Fibroblast of skin of right quadriceps (primary cell): ENCODE results near the gene TTC7B.

ENCODE experiments used
- DNase-seq: peaks from one replicate; pipeline ENCODE4 v3.0.0-alpha.2; 2013

Gene TTC7B

DNA sequence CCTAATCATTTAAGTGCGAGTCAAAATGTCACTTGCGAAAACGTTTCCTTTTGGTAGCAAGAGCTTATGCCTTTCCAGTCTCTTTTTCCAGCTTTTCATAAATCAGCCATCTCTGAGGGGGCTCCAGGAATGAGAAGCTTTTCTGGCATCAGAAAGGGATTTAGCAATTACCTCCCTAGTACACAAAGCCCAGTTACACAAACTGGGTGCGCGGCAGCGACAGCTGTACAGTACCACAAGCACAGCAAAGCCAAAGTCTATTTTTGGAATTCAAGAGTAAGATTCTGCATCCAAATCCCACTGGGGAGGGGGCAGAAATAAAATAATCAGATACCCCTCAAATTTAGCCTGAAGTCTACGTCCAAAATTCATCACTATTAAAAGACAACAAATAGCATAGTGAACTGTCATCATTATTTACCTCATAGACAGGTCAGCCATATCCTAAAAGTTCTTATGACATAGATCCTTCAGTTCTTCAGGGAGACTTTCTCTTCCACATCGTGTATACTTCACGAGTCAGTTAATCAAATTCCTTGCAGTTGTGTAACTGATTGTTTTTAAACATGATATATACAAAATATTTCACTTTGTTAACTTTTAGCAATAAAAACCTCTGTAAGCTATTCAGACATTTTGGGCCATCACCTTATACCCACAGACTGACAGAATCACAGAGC lies 150.8 kb downstream of the TTC7B start:
- DNase-seq = no peak

DNA sequence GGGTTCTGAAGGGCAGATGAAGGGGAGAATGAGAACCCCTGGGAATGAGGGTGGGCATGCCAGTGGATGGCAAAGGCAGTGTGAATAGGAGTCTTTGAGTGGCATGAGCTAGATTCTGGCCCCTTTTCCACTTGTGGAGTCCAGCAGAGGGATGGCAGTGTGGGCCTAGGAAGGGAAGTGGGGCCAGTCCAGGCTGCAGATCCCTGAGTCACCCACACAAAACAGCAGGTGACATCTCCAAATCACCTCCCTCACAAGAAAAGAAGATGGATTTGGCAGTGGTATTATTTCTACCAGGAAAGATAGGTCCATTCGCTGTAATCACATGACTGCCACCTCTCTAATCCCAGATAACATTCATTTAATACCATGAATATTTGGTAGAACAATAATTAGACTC lies 151.3 kb downstream of the TTC7B start:
- DNase-seq = no peak

- no peak for DNase-seq
Observed at GRCh38 chr14:90663680-90664079, 152.6 kb downstream of the TTC7B start.

- no peak for DNase-seq
Observed at GRCh38 chr14:90663140-90663539, 153.1 kb downstream of the TTC7B start.

GRCh38 chr14:90661866-90662265 lies 154.4 kb downstream of the TTC7B start:
- no peak for DNase-seq

- no peak for DNase-seq
Observed at GRCh38 chr14:90660865-90661570, 155.2 kb downstream of the TTC7B start.

- DNase-seq = no peak
Observed at GRCh38 chr14:90659156-90659555, 157.1 kb downstream of the TTC7B start.

DNA sequence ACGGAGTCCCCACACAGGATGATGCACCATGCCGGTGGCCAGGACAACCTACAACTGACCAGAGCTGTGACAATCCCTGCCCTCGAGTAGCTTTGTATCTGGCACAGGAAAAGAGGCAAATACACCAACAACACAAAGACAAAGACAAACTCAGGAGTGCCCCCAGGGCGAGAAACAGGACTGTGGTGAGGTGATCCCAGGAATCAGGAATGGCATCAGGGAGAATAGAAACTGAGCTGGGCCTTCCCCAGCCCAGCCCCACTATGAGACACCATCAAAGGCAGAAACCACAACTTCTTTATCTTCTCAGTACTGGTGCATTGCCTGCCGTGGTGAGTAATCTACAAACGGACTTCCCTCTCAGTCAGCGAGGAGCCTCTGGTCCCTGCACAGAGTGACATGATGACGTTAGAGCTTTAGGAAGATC lies 157.7 kb downstream of the TTC7B start:
- peak; percentile 46 for DNase-seq

- no peak for DNase-seq
Observed at GRCh38 chr14:90656973-90657372, 159.3 kb downstream of the TTC7B start.

- no peak for DNase-seq
Observed at GRCh38 chr14:90655829-90656228, 160.4 kb downstream of the TTC7B start.

DNA sequence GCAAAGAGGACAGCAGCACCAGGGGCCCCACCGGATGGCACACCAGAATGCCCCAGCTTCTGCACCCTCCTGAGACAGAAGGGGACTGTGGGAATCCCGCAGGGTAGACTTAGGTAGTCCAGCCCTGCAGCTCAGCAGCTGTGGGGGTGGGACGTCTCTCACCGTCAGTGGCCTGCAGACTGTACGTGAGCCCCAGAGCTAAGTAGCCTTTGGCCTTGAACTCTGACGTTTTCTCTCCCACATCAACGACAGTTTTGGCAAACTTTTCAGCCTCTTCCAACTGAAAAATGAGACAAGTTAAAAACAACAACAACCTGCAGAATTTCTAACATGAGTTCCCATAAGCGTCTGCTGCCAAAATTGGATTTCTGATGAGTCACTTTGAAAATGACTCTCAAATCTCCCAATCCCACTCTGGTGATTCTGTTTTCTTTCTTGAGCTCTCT lies 161.4 kb downstream of the TTC7B start:
- DNase-seq = no peak

GRCh38 chr14:90652626-90653025 lies 163.6 kb downstream of the TTC7B start:
- DNase-seq = no peak

DNA sequence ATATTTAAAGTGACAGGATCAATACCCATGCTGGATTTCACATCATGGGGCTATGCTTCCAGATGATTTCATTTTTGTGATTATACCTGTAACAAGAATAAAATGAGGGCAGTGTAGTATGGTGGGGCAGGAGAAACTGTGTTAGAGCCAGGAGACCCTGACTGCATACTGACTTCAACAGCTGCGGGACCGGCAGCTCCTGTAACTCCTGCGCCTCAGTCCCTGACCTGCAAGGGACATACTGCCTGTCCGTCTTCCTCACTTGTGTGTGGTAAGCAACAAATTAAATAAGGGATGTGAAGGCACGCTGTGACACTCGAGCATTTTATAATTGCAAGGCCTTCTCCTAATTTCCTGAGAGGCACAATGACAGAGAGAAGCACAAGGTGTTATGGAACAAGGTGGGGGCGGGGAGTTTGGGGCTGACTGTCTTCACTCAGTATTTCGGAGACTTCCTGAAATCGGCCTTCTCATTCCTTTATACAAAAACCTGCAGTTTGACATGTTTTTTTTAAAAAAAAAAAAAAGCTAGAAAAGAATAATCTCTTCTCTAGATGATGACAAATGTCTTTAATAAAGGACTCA lies 164.2 kb downstream of the TTC7B start:
- DNase-seq = no peak

GRCh38 chr14:90651271-90651804 lies 164.9 kb downstream of the TTC7B start:
- DNase-seq = no peak

DNA sequence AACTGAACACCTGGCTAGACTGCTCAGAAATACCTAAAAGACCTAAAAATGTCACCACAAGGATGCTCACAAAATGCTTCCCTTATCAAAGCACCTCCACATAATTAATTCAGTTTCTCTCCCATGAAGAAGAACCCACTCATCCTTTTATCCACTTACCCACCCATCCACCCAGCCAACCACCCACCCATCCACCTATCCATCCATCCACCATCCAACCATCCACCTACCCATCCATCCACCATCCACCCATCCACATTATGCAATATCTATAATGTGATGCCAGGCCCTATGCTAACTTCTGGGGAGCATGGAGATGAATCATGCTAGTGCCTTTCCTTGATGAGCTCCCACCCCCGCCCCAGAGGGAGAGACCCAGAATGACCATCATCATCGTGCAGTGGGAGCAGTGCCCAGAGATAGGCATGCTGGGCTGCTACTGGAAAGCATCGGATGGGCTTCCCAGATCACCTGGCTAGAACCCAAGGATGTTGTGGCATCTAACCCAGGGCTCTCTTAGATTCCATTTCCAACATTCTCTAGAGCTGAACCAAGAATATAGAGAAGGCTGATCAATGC lies 166.6 kb downstream of the TTC7B start:
- no peak for DNase-seq

- no peak for DNase-seq
Observed at GRCh38 chr14:90649083-90649482, 167.1 kb downstream of the TTC7B start.

GRCh38 chr14:90648421-90648820 lies 167.8 kb downstream of the TTC7B start:
- no peak for DNase-seq

GRCh38 chr14:90647473-90648005 lies 168.7 kb downstream of the TTC7B start:
- DNase-seq = no peak

GRCh38 chr14:90645842-90646443 lies 170.3 kb downstream of the TTC7B start:
- peak; percentile 27 for DNase-seq

DNA sequence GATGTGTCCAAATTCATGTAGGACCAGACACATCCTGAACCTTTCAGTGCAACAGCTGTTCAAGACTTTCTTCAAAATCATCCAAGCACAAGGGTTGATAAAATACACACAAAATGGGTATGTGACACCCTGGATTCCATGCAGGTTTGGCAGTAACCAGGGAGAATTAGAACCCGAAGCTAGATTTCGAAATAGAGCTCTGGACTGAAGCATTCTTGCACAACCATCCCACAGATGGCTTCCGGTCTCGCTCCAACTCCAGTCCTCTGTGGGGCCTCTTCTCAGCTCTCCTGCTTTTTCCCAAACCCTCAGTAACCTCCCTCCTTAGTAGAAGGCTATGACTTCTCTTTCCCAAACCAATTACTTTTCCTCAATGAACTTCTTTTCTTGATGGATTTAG lies 171.3 kb downstream of the TTC7B start:
- peak; percentile 58 for DNase-seq

DNA sequence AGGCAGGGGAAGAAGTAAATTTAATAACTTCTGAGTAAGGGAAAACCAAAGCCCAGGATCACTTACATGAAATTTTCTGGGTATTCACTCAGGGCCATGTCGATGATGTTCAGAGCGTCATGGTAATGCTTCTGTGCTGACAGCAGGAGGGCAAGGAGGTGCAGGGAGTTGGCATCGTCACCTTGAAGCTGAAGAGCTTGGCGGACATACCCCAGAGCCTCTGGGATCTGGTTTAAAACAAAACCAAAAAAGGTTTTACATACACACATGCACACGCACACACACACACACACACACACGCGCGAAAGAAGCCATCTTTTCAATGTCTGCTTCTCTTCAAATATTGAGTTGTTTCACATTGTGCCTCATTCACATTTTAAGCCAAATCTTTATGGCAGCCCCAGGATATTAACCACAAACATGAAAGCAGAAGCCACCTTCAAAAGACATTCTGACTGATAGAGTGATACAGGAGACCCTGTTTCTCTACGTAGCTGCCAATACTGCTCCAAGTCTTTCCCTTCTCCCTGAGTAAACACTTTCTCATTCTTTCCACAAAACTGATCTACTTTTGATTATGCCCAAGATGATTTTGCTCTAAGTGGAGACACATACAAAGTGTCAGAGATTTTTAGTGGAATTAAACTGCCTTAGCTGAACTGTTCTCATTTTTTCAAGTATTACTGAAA lies 172.1 kb downstream of the TTC7B start:
- no peak for DNase-seq

GRCh38 chr14:90642244-90642717 lies 173.9 kb downstream of the TTC7B start:
- DNase-seq = no peak
